GM15510 (cell line): Measurements from ENCODE around the gene MARCHF2.

Source experiments
- POLR2A ChIP-seq: IDR thresholded peaks from 3 replicates; pipeline ENCODE4 v1.6.1; 2011; ENCODE audit warnings: borderline replicate concordance; ENCODE audit not compliant: insufficient read length; ENCODE audit errors: extremely low read depth

The MARCHF2 gene

GRCh38 chr19:8412783-8413628, at the start of gene MARCHF2:
MARCHF2 (plus strand) TSS chr19:8413305; CDS start chr19:8421841, 8,536 bp downstream.
- peak; percentile 57 for TF ChIP-seq POLR2A

- TF ChIP-seq POLR2A: no peak
Observed at GRCh38 chr19:8363803-8364771, 49.0 kb upstream of the MARCHF2 start, which contains the start of gene ANGPTL4. ANGPTL4 (plus strand) TSS chr19:8364155; CDS start chr19:8364322, 167 bp downstream.

GRCh38 chr19:8366121-8366581, 47.0 kb upstream of the MARCHF2 start:
- TF ChIP-seq POLR2A: no peak

- TF ChIP-seq POLR2A: no peak
Observed at GRCh38 chr19:8366961-8367326, 46.2 kb upstream of the MARCHF2 start.

- TF ChIP-seq POLR2A: no peak
Observed at GRCh38 chr19:8367327-8368001, 45.6 kb upstream of the MARCHF2 start.

- no peak for TF ChIP-seq POLR2A
Observed at GRCh38 chr19:8370176-8371010, 42.7 kb upstream of the MARCHF2 start.

GRCh38 chr19:8371011-8371804, 41.9 kb upstream of the MARCHF2 start:
- TF ChIP-seq POLR2A: no peak

- no peak for TF ChIP-seq POLR2A
Observed at GRCh38 chr19:8373867-8374813, 39.0 kb upstream of the MARCHF2 start.

- TF ChIP-seq POLR2A: no peak
Observed at GRCh38 chr19:8377598-8377997, 35.5 kb upstream of the MARCHF2 start.

GRCh38 chr19:8386990-8387389, 26.1 kb upstream of the MARCHF2 start:
- no peak for TF ChIP-seq POLR2A

- TF ChIP-seq POLR2A: no peak
Observed at GRCh38 chr19:8387688-8388611, 25.2 kb upstream of the MARCHF2 start.
